Kidney (tissue), 14 donors: Measurements from ENCODE around the gene SNRNP35. TPM values are rescaled to one million over a fixed set of nuclear protein-coding genes. Genes with fewer than 3 reads are reported as not detected.
A peak's percentile ranks its signal among the peaks of the same experiment; 100 is the strongest.
"Not testable (repeated sequence)": the region's sequence is repeated elsewhere in the genome, so short reads cannot be mapped to it uniquely, and the experiment has no call there.

Experiments used
- DNase-seq, 5 donors: peaks; one replicate each; pipeline ENCODE4 v3.0.0-alpha.2; 2013 to 2020
- FAIRE-seq: peaks from 2 replicates; lab custom pipeline; 2012; peaks lifted over from hg19 to GRCh38; lab: Jason Lieb, UNC
- H3K27ac ChIP-seq, 2 donors: one replicate each; pipeline ENCODE4 v1.7.0; 2013; ENCODE audit warnings: low read depth in 2 of 2, low read length in 2 of 2, inconsistent platforms in 1 of 2
- H3K27me3 ChIP-seq: one replicate; pipeline ENCODE4 v1.7.1; 2013; ENCODE audit warnings: low read length, inconsistent platforms; ENCODE audit not compliant: control insufficient read depth, insufficient read depth
- H3K36me3 ChIP-seq, 3 donors: one replicate each; pipeline versions ENCODE4 v1.7.0 to v1.7.1; 2013; ENCODE audit warnings: low read length in 3 of 3, control low read depth in 1 of 3, inconsistent platforms in 1 of 3; ENCODE audit not compliant: insufficient read depth in 3 of 3, control insufficient read depth in 2 of 3
- H3K4me1 ChIP-seq, 3 donors: one replicate each; pipeline versions ENCODE4 v1.7.0 to v1.7.1; 2013; ENCODE audit warnings: low read length in 3 of 3, inconsistent platforms in 1 of 3, low read depth in 1 of 3; ENCODE audit not compliant: control insufficient read depth in 2 of 3, insufficient read depth in 2 of 3
- H3K4me3 ChIP-seq, 3 donors: one replicate each; pipeline versions ENCODE4 v1.7.0 to v1.8.1; 2013; ENCODE audit warnings: low read length in 3 of 3, control low read depth in 1 of 3, inconsistent platforms in 1 of 3
- H3K9ac ChIP-seq, 3 donors: one replicate each; pipeline versions ENCODE4 v1.7.0 to v1.7.1; 2013; ENCODE audit warnings: low read length in 3 of 3, control low read depth in 1 of 3, inconsistent platforms in 1 of 3
- H3K9me3 ChIP-seq, 3 donors: one replicate each; pipeline versions ENCODE4 v1.7.0 to v1.7.1; 2013; ENCODE audit warnings: low read length in 3 of 3, control low read depth in 1 of 3, inconsistent platforms in 1 of 3; ENCODE audit not compliant: control insufficient read depth in 2 of 3, insufficient read depth in 1 of 3
- CTCF ChIP-seq: IDR thresholded peaks from 3 replicates; pipeline ENCODE4 v1.5.1; 2012; ENCODE audit warnings: mild to moderate bottlenecking, moderate library complexity, borderline replicate concordance; ENCODE audit not compliant: insufficient read depth; ENCODE audit errors: extremely low read depth
- intact Hi-C: fragments of 100-400 bp; cut with DNase I; formaldehyde crosslinking; loops from one replicate; pipeline ENCODE4 v1.11.1; 2022
- polyA plus RNA-seq: library from polyadenylated mRNA; stranded (reverse); fragments of 350-450 nt; fragmentation: Illumina TruSeq; extraction: RNeasy Lipid Tissue Mini Kit (QIAGEN cat#74804); gene quantifications from one replicate; pipeline ENCODE4 v1.2.3, GENCODE V29; 2014; ENCODE audit warnings: low read depth, low replicate concordance; ENCODE audit not compliant: insufficient read depth
- total RNA-seq: library from RNA; stranded (reverse); fragmentation: NEBNext Ultra II Directional; extraction: Animal tissue kit (Norgen Biotek cat#: 25700); gene quantifications from one replicate; pipeline ENCODE4 v1.2.1, GENCODE V29; 2021
- donor health status: control.
- donor health status: control.
- donor health status: control.
- donor health status: control.
- donor health status: control.
- donor health status: DM: yes; HTN: yes; CAD: no.
- donor health status: Normal renal cell carcinoma (clear cell type).

SNRNP35 gene
- total and polyA plus RNA-seq, 2 donors from 2014 or later = 23.6 to 51.2 TPM

GRCh38 chr12:123513805-123514204 is 55.9 kb downstream of the SNRNP35 start:
- Histone ChIP-seq H3K36me3 (peaks cover 17 to 23% (median 20%) of the 10 kb centered on the region in 3 donors), H3K9ac (no peak overlapping the region), H3K27me3 (no peaks in the 10 kb centered on the region), H3K9me3 (peaks cover 0 to 6% (median 0%) of the 10 kb centered on the region in 3 donors), H3K4me1 (no peaks in the 10 kb centered on the region), H3K4me3 (no peak overlapping the region), H3K27ac (no peak overlapping the region)
- DNase-seq (no peak), FAIRE-seq (no peak)
- intact Hi-C loops = no loop called here
- no peak for TF ChIP-seq CTCF

- intact Hi-C loops, FAIRE-seq, DNase-seq, H3K4me1 ChIP-seq, H3K4me3 ChIP-seq, H3K27ac ChIP-seq, H3K27me3 ChIP-seq, H3K9ac ChIP-seq, H3K9me3 ChIP-seq: not testable (repeated sequence)
- peaks cover 17 to 23% (median 20%) of the 10 kb centered on the region in 3 donors for H3K36me3 ChIP-seq
Measured at GRCh38 chr12:123514582-123515221, 56.8 kb downstream of the SNRNP35 start.

- intact Hi-C loops = no loop called here
- FAIRE-seq (no peak), DNase-seq (peak in 4 of 5 donors; percentile 61 to 64 (median 63))
- Histone ChIP-seq H3K4me1 (peaks cover 0 to 8% (median 4%) of the 10 kb centered on the region in 3 donors), H3K27me3 (no peaks in the 10 kb centered on the region), H3K9ac (no peak overlapping the region), H3K4me3 (no peak overlapping the region), H3K9me3 (peaks cover 0 to 4% (median 0%) of the 10 kb centered on the region in 3 donors), H3K27ac (no peak overlapping the region), H3K36me3 (peaks cover 11 to 16% (median 15%) of the 10 kb centered on the region in 3 donors)
- TF ChIP-seq CTCF = no peak
Measured at GRCh38 chr12:123516216-123516780, 58.4 kb downstream of the SNRNP35 start.

Other genes with a start within 250 kb of the SNRNP35 start
- gene MPHOSPH9, start 225.0 kb upstream of the SNRNP35 start, total RNA-seq = 25.2 TPM
- gene MPHOSPH9, start 225.0 kb upstream of the SNRNP35 start, polyA plus RNA-seq = 7.2 TPM
- gene MTRFR, start 224.7 kb upstream of the SNRNP35 start, total RNA-seq = 17.8 TPM
- 12.8 TPM for gene MTRFR, start 224.7 kb upstream of the SNRNP35 start, polyA plus RNA-seq
- gene CDK2AP1, start 186.3 kb upstream of the SNRNP35 start, total RNA-seq = 80.1 TPM
- 104 TPM for gene CDK2AP1, start 186.3 kb upstream of the SNRNP35 start, polyA plus RNA-seq
- gene SBNO1, start 93.3 kb upstream of the SNRNP35 start, total RNA-seq = 32.0 TPM
- gene SBNO1, start 93.3 kb upstream of the SNRNP35 start, polyA plus RNA-seq = 4.3 TPM
- gene KMT5A, start 74.0 kb upstream of the SNRNP35 start, total RNA-seq = 26.7 TPM
- 13.1 TPM for gene KMT5A, start 74.0 kb upstream of the SNRNP35 start, polyA plus RNA-seq
- gene RILPL2, start 21.5 kb upstream of the SNRNP35 start, total RNA-seq = 8.0 TPM
- gene RILPL2, start 21.5 kb upstream of the SNRNP35 start, polyA plus RNA-seq = 11.1 TPM
- 14.1 TPM for gene RILPL1, start 75.6 kb downstream of the SNRNP35 start, total RNA-seq
- gene RILPL1, start 75.6 kb downstream of the SNRNP35 start, polyA plus RNA-seq = 19.0 TPM
- gene TMED2, start 126.4 kb downstream of the SNRNP35 start, total RNA-seq = 229 TPM
- 89.1 TPM for gene TMED2, start 126.4 kb downstream of the SNRNP35 start, polyA plus RNA-seq
- gene DDX55, start 144.0 kb downstream of the SNRNP35 start, total RNA-seq = 20.3 TPM
- gene DDX55, start 144.0 kb downstream of the SNRNP35 start, polyA plus RNA-seq = 9.2 TPM
- gene EIF2B1, start 175.5 kb downstream of the SNRNP35 start, total RNA-seq = 48.0 TPM
- 25.0 TPM for gene EIF2B1, start 175.5 kb downstream of the SNRNP35 start, polyA plus RNA-seq
- 21.1 TPM for gene GTF2H3, start 175.7 kb downstream of the SNRNP35 start, total RNA-seq
- gene GTF2H3, start 175.7 kb downstream of the SNRNP35 start, polyA plus RNA-seq = 7.7 TPM
- gene TCTN2, start 213.0 kb downstream of the SNRNP35 start, total RNA-seq = 31.6 TPM
- gene TCTN2, start 213.0 kb downstream of the SNRNP35 start, polyA plus RNA-seq = 12.5 TPM